IPS-18a (cell line): ENCODE results near the gene MAP2K7.
"Not testable (repeated sequence)": the region's sequence is repeated elsewhere in the genome, so short reads cannot be mapped to it uniquely, and the experiment has no call there.

Experiments used
- H3K27ac ChIP-seq: one replicate; pipeline ENCODE4 v1.5.1; 2013; ENCODE audit warnings: low read length
- H3K27me3 ChIP-seq: one replicate; pipeline ENCODE4 v1.6.1; 2013; ENCODE audit warnings: mild to moderate bottlenecking, low read length; ENCODE audit not compliant: control insufficient read depth, insufficient read depth
- H3K36me3 ChIP-seq: one replicate; pipeline ENCODE4 v1.6.1; 2013; ENCODE audit warnings: low read depth, low read length; ENCODE audit not compliant: control insufficient read depth
- H3K4me1 ChIP-seq: one replicate; pipeline ENCODE4 v1.6.1; 2013; ENCODE audit warnings: low read depth, low read length; ENCODE audit not compliant: control insufficient read depth
- H3K4me3 ChIP-seq: one replicate; pipeline ENCODE4 v1.5.1; 2013; ENCODE audit warnings: low read length
- H3K9ac ChIP-seq: one replicate; pipeline ENCODE4 v1.6.1; 2013; ENCODE audit warnings: mild to moderate bottlenecking, low read length, moderate library complexity
- H3K9me3 ChIP-seq: one replicate; pipeline ENCODE4 v1.6.1; 2013; ENCODE audit warnings: low read depth, low read length; ENCODE audit not compliant: control insufficient read depth

The MAP2K7 gene

GRCh38 chr19:7912697-7913564, 9.3 kb downstream of the MAP2K7 start:
- Histone ChIP-seq H3K9me3 (no peaks in the 10 kb centered on the region), H3K4me1 (no peaks in the 10 kb centered on the region), H3K4me3 (no peak overlapping the region), H3K27ac (no peak overlapping the region), H3K36me3 (peaks cover 16% of the 10 kb centered on the region), H3K27me3 (peaks cover 43% of the 10 kb centered on the region), H3K9ac (no peak overlapping the region)

DNA sequence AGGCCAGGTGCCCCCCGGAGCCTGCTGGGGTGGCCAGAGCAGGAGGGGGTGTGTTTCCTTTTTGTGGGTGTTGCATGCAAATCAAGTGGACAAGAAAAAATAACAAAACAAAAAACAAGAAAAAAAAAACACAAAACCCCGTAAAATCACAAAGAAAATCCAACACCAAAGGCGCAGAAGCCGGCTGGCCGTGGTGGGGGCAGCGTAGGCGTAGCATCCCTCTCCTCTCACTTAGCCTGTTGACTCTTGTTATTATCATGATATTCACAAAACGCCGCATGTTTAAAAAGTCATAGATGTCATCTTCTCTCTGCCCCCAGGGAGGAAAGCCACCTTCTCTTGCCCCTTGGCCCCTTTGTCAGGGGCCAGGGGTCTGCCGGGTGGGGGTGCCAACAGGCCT, 10.0 kb downstream of the MAP2K7 start:
- Histone ChIP-seq H3K9ac (no peak overlapping the region), H3K4me1 (no peaks in the 10 kb centered on the region), H3K36me3 (peaks cover 16% of the 10 kb centered on the region), H3K9me3 (no peaks in the 10 kb centered on the region), H3K27ac (no peak overlapping the region), H3K27me3 (peaks cover 50% of the 10 kb centered on the region), H3K4me3 (no peak overlapping the region)

GRCh38 chr19:7914099-7914498, 10.4 kb downstream of the MAP2K7 start:
- Histone ChIP-seq H3K27ac (no peak overlapping the region), H3K9ac (no peak overlapping the region), H3K36me3 (peaks cover 16% of the 10 kb centered on the region), H3K9me3 (no peaks in the 10 kb centered on the region), H3K27me3 (peaks cover 54% of the 10 kb centered on the region), H3K4me3 (no peak overlapping the region), H3K4me1 (no peaks in the 10 kb centered on the region)

DNA sequence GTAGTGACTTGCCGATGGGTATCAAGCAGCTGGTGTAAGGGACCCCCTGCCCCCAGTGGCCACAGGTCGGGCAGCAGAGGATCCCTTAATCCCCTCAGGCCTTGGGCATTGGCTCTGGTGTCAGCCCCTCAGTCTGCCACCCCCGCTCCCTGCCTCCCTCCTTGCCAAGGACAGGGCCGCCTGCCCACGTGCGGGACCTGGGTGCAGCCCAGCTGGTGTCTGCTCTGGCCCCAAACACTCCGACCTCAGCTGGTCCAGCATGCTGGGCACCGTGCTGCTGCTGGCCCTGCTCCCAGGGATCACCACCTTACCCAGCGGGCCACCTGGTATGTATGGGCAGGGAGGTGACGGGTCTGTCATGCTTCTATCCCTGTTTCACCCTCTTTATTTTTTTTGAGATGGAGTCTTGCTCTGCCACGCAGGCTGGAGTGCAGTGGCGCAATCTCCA, 10.9 kb downstream of the MAP2K7 start, which contains the start of gene TGFBR3L:
Gene TGFBR3L (plus strand): TSS at position 233 of the 448 bp plus-strand sequence.
- Histone ChIP-seq H3K4me3 (no peak within 1 kb of the TSS), H3K4me1 (peaks cover 2% of the 10 kb centered on the region), H3K27me3 (peaks cover 60% of the 10 kb centered on the region), H3K9ac (no peak within 1 kb of the TSS), H3K9me3 (no peaks in the 10 kb centered on the region), H3K36me3 (peaks cover 16% of the 10 kb centered on the region), H3K27ac (no peak within 1 kb of the TSS)

DNA sequence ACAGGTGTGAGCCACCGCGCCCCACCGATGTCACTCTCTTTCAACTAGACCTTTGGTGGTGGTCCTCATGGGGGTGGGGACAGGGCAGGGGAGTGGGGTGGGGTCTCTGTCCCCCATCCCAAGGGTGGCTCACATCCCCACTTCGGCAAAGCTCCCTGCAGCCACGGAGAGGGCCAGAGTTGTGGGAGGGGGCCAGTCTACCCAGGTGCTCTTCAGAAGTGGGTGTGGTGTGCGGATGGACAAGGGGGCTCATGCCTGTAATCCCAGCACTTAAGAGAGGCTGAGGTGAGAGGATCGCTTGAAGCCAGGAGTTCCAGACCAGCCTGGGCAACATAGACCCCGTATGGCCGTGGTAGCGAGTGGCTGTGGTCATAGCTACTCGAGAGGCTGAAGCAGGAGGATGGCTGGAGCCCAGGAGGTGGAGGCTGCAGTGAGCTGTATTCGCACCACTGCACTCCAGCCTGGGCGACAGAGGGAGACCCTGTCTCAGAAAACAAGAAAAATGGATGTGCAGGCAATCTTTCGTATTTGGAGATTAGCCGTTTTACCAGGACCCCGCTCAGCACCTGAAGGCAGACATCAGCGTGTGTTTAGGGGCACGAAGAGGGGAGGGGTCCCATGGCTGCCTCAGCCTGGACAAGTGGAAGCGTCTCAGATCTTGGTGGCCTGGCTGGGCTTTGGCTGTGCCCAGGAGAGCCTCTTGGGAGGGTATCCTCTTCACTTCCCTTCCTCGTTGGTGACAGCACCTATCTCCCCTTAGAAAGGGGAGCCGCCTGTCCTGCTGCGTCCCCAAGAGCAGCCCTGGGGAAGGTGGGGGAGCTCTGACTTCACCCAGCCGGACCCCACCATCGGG, 11.8 kb downstream of the MAP2K7 start:
- H3K27ac ChIP-seq: no peak overlapping the region
- peaks cover 13% of the 10 kb centered on the region for H3K36me3 ChIP-seq
- no peak overlapping the region for H3K9ac ChIP-seq
- peaks cover 6% of the 10 kb centered on the region for H3K4me1 ChIP-seq
- peak overlapping the region; percentile 47 for H3K4me3 ChIP-seq
- no peaks in the 10 kb centered on the region for H3K9me3 ChIP-seq
- peaks cover 61% of the 10 kb centered on the region for H3K27me3 ChIP-seq

- peaks cover 8% of the 10 kb centered on the region for H3K4me1 ChIP-seq
- H3K4me3 ChIP-seq: peak overlapping the region; percentile 47
- peaks cover 9% of the 10 kb centered on the region for H3K36me3 ChIP-seq
- no peak overlapping the region for H3K9ac ChIP-seq
- no peaks in the 10 kb centered on the region for H3K9me3 ChIP-seq
- no peak overlapping the region for H3K27ac ChIP-seq
- H3K27me3 ChIP-seq: peaks cover 61% of the 10 kb centered on the region
Measured at GRCh38 chr19:7916103-7916954, 12.7 kb downstream of the MAP2K7 start.

- Histone ChIP-seq H3K27ac (no peak overlapping the region), H3K27me3 (peaks cover 61% of the 10 kb centered on the region), H3K4me3 (peak overlapping the region; percentile 47), H3K4me1 (peaks cover 9% of the 10 kb centered on the region), H3K9ac (no peak overlapping the region), H3K9me3 (no peaks in the 10 kb centered on the region), H3K36me3 (peaks cover 3% of the 10 kb centered on the region)
Measured at GRCh38 chr19:7916955-7917266, 13.2 kb downstream of the MAP2K7 start.

GRCh38 chr19:7917267-7918061, 13.8 kb downstream of the MAP2K7 start:
- Histone ChIP-seq H3K9me3 (no peaks in the 10 kb centered on the region), H3K4me1 (peaks cover 9% of the 10 kb centered on the region), H3K27ac (no peak overlapping the region), H3K27me3 (peaks cover 61% of the 10 kb centered on the region), H3K36me3 (no peaks in the 10 kb centered on the region), H3K9ac (no peak overlapping the region), H3K4me3 (peak overlapping the region; percentile 47)

GRCh38 chr19:7918062-7918614, 14.5 kb downstream of the MAP2K7 start:
- H3K27me3 ChIP-seq: peaks cover 61% of the 10 kb centered on the region
- not testable (repeated sequence) for H3K4me1 ChIP-seq, H3K27ac ChIP-seq, H3K9ac ChIP-seq, H3K36me3 ChIP-seq, H3K9me3 ChIP-seq
- H3K4me3 ChIP-seq: peak overlapping the region; percentile 47

DNA sequence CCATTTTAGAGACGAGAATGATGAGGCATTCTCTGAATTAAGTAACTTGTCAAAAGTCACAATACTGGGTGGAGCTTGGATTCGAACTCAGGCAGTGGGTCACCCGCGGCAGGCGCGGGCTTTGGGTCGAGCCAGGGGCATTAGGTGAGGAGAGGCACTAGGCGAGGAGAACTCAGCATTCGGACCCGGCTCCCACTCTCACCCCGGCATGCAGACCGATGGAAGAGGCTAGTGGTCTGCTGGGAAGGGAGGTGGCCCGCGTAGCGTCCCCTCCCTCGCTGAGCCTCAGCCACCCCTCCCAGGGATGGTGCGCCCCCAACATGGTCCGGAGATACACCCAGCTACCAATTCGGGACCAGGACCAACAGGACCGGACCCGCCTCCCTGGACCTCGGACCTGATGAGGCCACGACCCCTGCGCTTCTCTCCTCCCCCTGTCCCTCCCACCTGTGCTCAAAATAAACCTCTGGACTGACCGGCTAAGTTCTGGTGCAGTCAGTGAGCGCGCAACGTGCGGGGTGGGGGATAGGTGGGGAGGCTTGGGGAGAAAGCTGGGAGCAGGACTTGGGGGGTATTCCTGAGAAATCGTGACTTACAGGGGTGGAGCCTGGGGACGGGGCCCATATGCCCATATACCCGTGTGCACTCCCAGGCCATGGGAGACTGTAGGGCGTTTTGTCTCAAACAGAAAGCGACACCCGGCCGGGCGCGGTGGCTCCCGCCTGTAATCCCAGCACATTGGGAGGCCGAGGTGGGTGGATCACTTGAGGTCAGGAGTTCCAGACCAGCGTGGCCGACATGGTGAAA, 15.1 kb downstream of the MAP2K7 start:
- no peaks in the 10 kb centered on the region for H3K9me3 ChIP-seq
- no peak overlapping the region for H3K27ac ChIP-seq
- no peaks in the 10 kb centered on the region for H3K36me3 ChIP-seq
- peaks cover 9% of the 10 kb centered on the region for H3K4me1 ChIP-seq
- H3K27me3 ChIP-seq: peaks cover 59% of the 10 kb centered on the region
- H3K4me3 ChIP-seq: peak overlapping the region; percentile 47
- no peak overlapping the region for H3K9ac ChIP-seq
